Right hindlimb (tissue), 1 donor: ENCODE results near the gene CDA.
"Not testable (repeated sequence)": the region's sequence is repeated elsewhere in the genome, so short reads cannot be mapped to it uniquely, and the experiment has no call there.

Source experiments
- DNase-seq: peaks from one replicate; pipeline ENCODE4 v3.0.0-alpha.2; 2018

Gene CDA

DNA sequence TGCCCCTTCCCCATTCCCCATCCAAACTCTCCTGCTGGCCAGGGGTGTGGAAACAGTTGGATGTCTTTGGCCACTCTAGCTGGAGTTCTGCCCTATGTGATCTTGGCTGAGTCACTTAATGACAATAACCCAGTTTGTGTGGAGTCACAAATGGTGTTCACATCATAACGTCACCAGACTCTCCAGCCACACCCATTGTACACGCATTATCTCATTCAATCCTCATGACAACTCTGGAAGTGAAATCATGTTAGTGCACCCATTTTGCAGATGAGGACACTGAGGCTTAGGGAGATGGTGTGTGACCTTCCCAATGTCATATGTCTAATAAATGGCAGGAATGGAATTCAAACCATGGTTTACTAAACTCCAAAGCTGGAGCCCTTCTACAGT lies 1.2 kb upstream of the CDA start:
- no peak for DNase-seq

GRCh38 chr1:20589331-20590278 lies 708 bp downstream of the CDA start:
- peak; percentile 74 for DNase-seq

GRCh38 chr1:20590306-20590777 lies 1.4 kb downstream of the CDA start:
- no peak for DNase-seq

GRCh38 chr1:20593756-20594155 lies 4.9 kb downstream of the CDA start:
- no peak for DNase-seq

- no peak for DNase-seq
Observed at GRCh38 chr1:20594746-20595145, 5.8 kb downstream of the CDA start.

DNA sequence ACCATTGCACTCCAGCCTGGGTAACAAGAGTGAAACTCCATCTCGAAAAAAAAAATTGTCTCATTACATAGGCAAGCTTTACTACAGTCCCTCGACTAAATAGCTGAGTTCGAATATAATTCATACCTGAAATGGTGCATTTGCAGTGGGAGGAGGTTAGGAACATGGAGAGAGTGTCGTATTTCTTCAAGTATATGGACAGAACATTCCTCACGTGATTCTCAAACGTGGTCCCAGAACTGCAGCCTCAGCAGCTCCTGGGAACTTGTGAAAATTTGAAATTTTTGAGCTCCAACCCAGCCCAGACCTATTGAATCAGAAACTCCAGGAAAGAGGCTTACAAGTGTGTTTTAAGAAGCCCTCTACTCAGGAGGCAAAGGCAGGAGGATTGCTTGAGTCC lies 7.2 kb downstream of the CDA start:
- DNase-seq: no peak

- DNase-seq: no peak
Observed at GRCh38 chr1:20597650-20598049, 8.8 kb downstream of the CDA start.

GRCh38 chr1:20600156-20600555 lies 11.3 kb downstream of the CDA start:
- DNase-seq: no peak

- no peak for DNase-seq
Observed at GRCh38 chr1:20601129-20601825, 12.4 kb downstream of the CDA start.

DNA sequence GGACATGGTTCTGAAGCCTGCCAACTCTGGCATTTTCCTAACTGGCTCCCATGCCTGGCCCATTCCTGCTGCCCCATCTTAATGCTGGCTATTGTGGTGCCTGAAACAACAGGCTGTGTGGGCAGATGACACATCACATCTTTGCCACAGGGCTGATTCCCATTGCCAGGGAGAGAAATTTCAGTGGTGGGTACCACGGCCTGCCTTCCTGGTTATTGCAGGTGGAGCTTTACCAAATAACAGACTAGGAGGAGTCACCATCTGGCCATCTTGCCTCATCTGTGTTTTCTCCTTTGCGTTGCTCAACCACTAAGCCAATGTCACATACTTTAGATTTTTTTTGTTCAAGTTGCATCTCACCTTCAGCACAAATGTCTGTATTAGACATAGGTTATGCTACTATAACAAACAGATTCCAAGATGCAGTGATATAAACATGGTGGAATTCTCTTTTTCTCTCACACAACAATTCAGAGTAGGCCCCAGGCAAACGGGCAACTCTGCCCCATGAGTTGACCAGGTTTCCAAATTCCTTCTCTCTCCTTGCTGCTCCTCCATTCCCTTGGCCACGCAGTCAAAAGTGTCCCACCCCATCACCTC lies 14.1 kb downstream of the CDA start:
- DNase-seq: no peak

GRCh38 chr1:20603504-20604464 lies 14.9 kb downstream of the CDA start:
- DNase-seq: no peak

DNA sequence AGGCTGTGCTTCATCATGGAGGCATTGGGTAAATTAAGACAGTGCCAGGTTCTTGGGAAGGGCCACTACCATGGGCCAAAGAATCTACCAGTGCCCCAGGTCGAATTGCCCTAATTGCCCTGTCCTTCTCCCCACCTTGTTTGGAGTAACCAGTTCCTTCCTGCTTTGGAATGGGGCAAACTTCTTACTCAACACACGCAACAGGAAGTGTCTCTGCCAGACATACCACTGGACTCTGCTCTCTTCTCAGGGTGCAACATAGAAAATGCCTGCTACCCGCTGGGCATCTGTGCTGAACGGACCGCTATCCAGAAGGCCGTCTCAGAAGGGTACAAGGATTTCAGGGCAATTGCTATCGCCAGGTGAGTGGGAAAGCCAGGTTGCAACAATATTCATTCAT lies 15.8 kb downstream of the CDA start:
- DNase-seq: no peak

GRCh38 chr1:20606801-20607570 lies 18.1 kb downstream of the CDA start:
- not testable (repeated sequence) for DNase-seq

DNA sequence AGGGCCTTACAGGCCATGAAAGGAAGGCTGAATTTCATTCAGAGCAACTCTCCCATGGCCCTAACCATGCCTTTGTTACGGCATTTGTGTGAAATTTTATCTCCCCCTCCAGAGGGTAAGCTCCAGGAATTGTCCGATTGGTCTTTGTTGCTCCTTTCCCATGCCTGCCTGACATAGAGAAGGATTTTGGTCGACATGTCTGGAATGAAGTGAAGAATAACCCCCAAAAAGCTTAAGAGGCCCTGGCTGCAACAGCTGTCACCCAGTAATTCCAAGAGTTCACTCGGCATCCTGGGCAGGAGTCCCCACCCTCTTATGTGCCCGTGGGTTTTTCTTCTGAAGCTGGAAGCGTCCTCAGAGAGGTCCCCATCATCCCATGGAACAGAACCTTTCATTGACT lies 20.6 kb downstream of the CDA start:
- DNase-seq: no peak

DNA sequence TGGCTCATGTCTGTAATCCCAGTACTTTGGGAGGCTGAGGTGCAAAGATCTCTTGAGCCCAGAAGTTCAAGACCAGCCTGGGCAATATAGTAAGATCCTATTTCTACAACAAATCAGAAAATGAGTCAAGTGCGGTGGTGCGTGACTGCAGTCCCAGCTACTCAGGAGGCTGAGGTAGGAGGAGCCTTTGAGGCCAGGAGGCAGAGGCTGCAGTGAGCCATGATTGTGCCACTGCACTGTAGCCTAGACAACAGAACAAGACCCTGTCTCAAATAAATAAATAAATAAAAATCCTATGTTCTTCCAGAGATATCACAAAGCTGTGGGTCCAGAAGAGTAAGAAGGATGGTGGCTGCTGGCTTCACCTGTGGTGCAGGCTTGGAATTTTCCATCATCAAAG lies 22.1 kb downstream of the CDA start:
- DNase-seq: no peak

GRCh38 chr1:20611652-20612051 lies 22.8 kb downstream of the CDA start:
- no peak for DNase-seq

DNA sequence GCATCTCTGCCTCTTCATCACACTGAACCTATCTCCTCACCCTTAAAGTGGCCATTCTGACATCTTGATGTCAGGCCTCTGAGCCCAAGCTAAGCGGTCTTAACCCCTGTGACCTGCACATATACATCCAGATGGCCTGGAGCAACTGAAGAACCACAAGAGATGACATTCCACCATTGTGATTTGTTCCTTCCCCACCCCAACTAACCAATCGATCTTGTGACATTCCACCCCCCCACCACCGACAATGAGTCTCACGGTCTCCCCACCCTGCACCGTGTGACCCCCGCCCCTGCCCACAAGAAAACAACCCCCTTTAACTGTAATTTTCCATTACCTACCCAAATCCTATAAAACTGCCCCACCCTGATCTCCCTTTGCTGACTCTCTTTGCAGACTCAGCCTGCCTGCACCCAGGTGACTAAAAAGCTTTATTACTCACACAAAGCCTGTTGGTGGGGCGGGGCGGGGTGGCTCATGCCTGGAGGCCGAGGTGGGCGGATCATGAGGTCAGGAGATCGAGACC lies 23.4 kb downstream of the CDA start:
- no peak for DNase-seq

- DNase-seq: no peak
Observed at GRCh38 chr1:20614131-20614579, 25.3 kb downstream of the CDA start.

DNA sequence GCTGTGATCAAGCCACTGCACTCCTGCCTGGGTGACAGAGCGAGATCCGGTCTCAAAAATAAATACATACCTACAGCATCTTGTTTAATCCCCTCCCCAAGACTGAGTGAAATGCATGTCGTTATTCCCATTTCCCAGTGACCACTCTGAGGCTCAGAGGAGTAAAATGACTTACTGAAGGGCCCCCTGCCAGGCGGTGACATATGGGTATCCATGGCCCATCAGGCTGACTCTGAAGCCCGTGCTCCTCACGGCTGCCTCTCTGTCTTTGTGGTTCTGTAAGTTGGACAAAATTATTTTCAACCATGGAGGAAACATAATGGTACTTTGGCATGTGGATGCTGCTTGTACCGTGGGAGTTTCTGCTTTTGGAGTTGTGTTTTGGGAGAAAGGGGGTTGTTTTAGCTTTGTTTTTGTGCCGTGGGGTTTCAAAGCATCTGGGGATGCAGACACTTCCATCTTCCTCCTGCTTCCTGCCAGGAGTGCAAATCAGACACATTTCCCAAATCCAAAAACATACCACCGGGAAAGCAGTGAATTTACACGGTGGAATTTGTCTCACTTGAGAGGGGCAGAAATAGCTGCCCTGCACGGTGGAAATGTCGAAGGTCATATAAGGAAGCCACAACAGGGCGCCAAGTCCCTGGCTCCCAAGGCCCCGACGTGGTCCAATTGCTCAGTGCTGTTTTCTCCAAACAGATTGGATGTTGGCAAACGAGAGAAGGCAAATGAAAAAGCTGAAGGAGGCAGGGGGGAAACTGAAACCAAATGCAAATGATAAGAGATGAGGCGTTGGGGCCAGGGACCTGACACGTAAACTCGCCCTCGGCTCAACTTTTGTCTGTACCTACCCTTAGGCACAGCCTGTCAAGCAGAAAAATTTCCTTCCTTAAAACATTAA lies 27.3 kb downstream of the CDA start:
- DNase-seq: no peak

DNA sequence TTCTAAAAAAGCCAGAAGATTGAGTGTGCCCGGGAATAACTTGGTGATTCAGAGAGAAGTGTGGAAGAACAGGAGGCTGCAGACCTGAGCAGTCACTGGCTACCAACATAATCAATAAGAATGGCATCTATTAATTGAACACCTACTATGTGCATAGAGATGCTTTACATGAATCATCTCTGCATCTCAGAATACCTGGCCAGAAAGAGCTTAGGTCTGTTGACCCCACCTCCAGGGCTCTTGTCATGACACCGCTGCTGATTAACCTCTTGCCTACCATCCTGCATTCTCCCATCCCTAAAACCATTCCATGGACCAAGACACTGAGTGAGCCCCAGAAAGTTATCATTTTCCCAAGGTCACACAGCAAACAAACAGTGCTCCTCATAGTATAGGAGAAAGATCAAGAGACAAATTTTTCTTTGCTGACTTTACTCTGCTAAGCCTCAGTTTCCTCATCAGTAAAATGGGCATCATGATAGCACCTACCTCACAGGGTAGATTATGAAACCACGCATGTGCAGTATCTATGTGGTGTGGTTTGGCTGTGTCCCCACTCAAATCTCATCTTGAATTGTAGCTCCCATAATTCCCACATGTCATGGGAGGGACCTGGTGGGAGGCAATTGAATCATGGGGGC lies 28.1 kb downstream of the CDA start:
- DNase-seq: no peak
